Measurements from ENCODE around the gene OBSL1. TPM values are rescaled to one million over a fixed set of nuclear protein-coding genes. Genes with fewer than 3 reads are reported as not detected.

OBSL1 gene
- total RNA-seq, 3 donors from 2014 or later (not counting 1 experiment from before 2014, with no cell fraction given), result 0.07 to 8.8 (median 0.32) TPM

GRCh38 chr2:219572237-219573001 is 1.1 kb upstream of the OBSL1 start, which contains the start of gene INHA:
INHA (plus strand) TSS chr2:219572310; CDS start chr2:219572375, 65 bp downstream.
- Histone ChIP-seq H3K36me3 (ENCODE audit: control insufficient read depth, insufficient read depth, low read length) (no peaks in the 10 kb centered on the region), H3K27ac (ENCODE audit: low read length) (no peak within 1 kb of the TSS), H3K9me3 (ENCODE audit: control insufficient read depth, insufficient read depth, low read length) (no peaks in the 10 kb centered on the region), H3K4me1 (ENCODE audit: control insufficient read depth, insufficient read depth, low read length) (peaks cover 7% of the 10 kb centered on the region), H3K4me3 (ENCODE audit: low read length) (no peak within 1 kb of the TSS), H3K27me3 (ENCODE audit: control insufficient read depth, insufficient read depth, low read length) (peaks cover 11% of the 10 kb centered on the region)
- DNase-seq (no peak), ATAC-seq (no peak)
- Mint-ChIP-seq H3K27ac (no peak within 1 kb of the TSS), H3K36me3 (no peaks in the 10 kb centered on the region), H3K4me3 (peak within 1 kb of the TSS; percentile 61), H3K9me3 (no peaks in the 10 kb centered on the region), H3K27me3 (ENCODE audit: low read depth in 2 of 2) (peaks cover 44 to 59% of the 10 kb centered on the region in 2 donors), H3K4me1 (no peaks in the 10 kb centered on the region)
- intact Hi-C loops (cut with micrococcal nuclease), result no loop called here
- WGBS (ENCODE audit: insufficient coverage), result 91% methylated on average over 12 of the region's 13 CpGs
- TF ChIP-seq, protein P1, sequence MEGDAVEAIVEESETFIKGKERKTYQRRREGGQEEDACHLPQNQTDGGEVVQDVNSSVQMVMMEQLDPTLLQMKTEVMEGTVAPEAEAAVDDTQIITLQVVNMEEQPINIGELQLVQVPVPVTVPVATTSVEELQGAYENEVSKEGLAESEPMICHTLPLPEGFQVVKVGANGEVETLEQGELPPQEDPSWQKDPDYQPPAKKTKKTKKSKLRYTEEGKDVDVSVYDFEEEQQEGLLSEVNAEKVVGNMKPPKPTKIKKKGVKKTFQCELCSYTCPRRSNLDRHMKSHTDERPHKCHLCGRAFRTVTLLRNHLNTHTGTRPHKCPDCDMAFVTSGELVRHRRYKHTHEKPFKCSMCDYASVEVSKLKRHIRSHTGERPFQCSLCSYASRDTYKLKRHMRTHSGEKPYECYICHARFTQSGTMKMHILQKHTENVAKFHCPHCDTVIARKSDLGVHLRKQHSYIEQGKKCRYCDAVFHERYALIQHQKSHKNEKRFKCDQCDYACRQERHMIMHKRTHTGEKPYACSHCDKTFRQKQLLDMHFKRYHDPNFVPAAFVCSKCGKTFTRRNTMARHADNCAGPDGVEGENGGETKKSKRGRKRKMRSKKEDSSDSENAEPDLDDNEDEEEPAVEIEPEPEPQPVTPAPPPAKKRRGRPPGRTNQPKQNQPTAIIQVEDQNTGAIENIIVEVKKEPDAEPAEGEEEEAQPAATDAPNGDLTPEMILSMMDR (IDR thresholded peaks at IDR 0.05), result no peak

DNA sequence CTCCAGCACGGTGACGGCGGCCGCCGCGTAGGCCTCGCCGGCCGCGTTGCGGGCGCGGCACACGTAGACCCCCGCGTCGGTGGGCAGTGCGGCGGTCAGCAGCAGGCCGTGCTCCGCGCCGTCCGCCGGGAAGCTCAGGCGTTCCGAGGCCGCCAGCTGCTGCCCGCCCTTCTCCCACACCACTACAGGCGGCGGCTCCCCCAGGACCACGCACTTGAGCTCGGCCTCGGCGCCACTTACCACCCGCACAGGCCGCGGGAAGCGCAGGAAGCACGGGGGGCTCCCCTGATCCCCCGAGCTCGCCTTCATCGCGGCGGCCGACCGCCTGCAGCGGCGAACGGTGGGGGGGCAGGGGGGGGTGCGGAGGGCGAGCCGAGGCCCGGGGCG is 422 bp downstream of the OBSL1 start:
- 1% methylated on average over 55 of the region's 55 CpGs for WGBS (ENCODE audit: insufficient coverage)
- H3K4me1 ChIP-seq (ENCODE audit: control insufficient read depth, insufficient read depth, low read length), result peaks cover 7% of the 10 kb centered on the region
- Mint-ChIP-seq H3K9me3 (no peaks in the 10 kb centered on the region), H3K4me1 (no peaks in the 10 kb centered on the region), H3K27ac (no peak overlapping the region), H3K36me3 (no peaks in the 10 kb centered on the region), H3K27me3 (ENCODE audit: low read depth in 2 of 2) (peaks cover 37 to 56% of the 10 kb centered on the region in 2 donors), H3K4me3 (peak overlapping the region; percentile 28)
- DNase-seq (no peak), ATAC-seq (peak in 2 of 3 donors; percentile 40 to 42)
- H3K9me3 ChIP-seq (ENCODE audit: control insufficient read depth, insufficient read depth, low read length), result no peaks in the 10 kb centered on the region
- intact Hi-C loops (cut with micrococcal nuclease), result no loop called here
- TF ChIP-seq, protein P1 (IDR thresholded peaks at IDR 0.05), result no peak
- H3K36me3 ChIP-seq (ENCODE audit: control insufficient read depth, insufficient read depth, low read length), result no peaks in the 10 kb centered on the region
- H3K4me3 ChIP-seq (ENCODE audit: low read length), result no peak overlapping the region
- H3K27me3 ChIP-seq (ENCODE audit: control insufficient read depth, insufficient read depth, low read length), result peaks cover 11% of the 10 kb centered on the region
- no peak overlapping the region for H3K27ac ChIP-seq (ENCODE audit: low read length)

- Mint-ChIP-seq H3K27ac (no peak overlapping the region), H3K36me3 (no peaks in the 10 kb centered on the region), H3K9me3 (no peaks in the 10 kb centered on the region), H3K4me3 (peak overlapping the region; percentile 18), H3K27me3 (ENCODE audit: low read depth in 2 of 2) (peaks cover 33 to 50% of the 10 kb centered on the region in 2 donors), H3K4me1 (no peaks in the 10 kb centered on the region)
- intact Hi-C loops (cut with micrococcal nuclease), result no loop called here
- ATAC-seq, result peak in 1 of 3 donors; percentile 25
- Histone ChIP-seq H3K4me3 (ENCODE audit: low read length) (no peak overlapping the region), H3K4me1 (ENCODE audit: control insufficient read depth, insufficient read depth, low read length) (peaks cover 7% of the 10 kb centered on the region), H3K36me3 (ENCODE audit: control insufficient read depth, insufficient read depth, low read length) (no peaks in the 10 kb centered on the region), H3K27ac (ENCODE audit: low read length) (no peak overlapping the region), H3K27me3 (ENCODE audit: control insufficient read depth, insufficient read depth, low read length) (peaks cover 11% of the 10 kb centered on the region), H3K9me3 (ENCODE audit: control insufficient read depth, insufficient read depth, low read length) (no peaks in the 10 kb centered on the region)
- DNase-seq, result no peak
- WGBS (ENCODE audit: insufficient coverage), result 27% methylated on average over 95 of the region's 95 CpGs
- TF ChIP-seq, protein P1 (IDR thresholded peaks at IDR 0.05), result no peak
Measured at GRCh38 chr2:219570194-219570923, 980 bp downstream of the OBSL1 start.
